GM19372 (cell line): Measurements from ENCODE around the gene ZBTB7C.
"Not testable (repeated sequence)": the region's sequence is repeated elsewhere in the genome, so short reads cannot be mapped to it uniquely, and the experiment has no call there.

ENCODE experiments used
- ATAC-seq: cut with Tn5 transposase; IDR thresholded peaks from one replicate; pipeline ENCODE4 v1.9.1; 2021; ENCODE audit warnings: mild to moderate bottlenecking, low read depth, moderate library complexity; ENCODE audit not compliant: unreplicated experiment

The ZBTB7C gene

DNA sequence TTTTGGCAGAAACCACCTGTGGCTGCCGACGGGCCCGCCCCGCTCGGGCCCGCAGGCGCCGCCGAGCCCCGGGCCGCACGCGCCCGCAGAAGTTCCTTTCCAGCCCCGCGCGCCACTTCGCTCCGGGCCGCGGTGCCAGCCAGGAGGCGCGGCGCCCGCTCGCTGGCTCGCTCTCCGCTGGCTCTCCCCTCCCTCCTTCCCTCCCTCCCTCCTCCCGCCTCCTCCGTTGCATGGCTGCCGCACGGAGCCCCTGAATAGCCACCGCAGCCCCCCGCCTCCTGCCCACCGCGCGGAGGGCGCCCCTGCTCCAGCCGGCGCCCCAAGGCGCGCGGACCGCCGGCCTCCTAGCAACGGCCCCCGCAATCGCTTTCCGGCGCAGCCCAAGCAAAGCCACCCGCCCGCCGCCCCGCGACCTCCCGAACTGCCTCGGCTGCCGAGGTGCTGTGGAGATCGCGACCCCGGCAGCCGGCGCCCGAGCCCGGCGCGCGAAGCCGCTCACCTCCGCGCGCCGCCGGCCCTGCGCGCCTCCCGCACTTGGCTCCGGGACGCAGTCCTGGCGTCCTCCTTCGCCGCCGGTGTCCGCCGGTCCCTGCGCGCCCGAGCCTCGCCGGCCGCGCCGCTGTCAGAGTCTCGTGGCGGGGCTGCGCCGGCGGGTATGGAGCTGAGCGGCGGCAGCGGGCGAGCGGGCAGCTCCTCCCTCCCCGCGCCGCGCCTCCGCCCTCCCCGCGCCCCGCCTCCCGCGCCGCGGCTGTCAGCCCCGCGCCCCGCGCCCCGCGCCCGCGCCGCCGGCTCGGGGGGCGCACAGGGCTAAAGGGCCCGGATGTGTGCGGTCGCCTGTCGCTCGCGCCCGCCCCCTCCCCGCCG lies at the start of gene ZBTB7C:
Gene ZBTB7C (minus strand): TSS at position 657 of the 864 bp plus-strand sequence.
- ATAC-seq = no peak

DNA sequence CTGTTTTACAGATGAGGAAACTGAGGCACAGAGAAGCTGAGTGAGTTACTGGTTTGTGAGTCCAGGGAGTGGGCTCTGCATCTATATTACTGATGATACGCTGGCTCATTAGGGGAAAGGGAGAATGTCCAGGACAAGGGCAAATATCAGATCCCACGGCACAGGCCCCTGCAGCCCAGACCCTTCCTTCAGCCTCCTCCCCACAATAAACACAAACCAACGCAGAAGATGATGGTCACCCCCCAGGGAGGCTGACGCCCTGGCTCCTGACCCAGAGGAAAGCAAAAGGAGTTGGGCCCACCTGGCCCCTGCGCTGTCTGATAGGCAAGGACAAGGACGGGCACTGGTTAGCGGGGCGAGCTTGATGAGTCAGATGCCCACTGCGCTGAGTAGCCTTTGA lies 47.7 kb upstream of the ZBTB7C start:
- no peak for ATAC-seq

DNA sequence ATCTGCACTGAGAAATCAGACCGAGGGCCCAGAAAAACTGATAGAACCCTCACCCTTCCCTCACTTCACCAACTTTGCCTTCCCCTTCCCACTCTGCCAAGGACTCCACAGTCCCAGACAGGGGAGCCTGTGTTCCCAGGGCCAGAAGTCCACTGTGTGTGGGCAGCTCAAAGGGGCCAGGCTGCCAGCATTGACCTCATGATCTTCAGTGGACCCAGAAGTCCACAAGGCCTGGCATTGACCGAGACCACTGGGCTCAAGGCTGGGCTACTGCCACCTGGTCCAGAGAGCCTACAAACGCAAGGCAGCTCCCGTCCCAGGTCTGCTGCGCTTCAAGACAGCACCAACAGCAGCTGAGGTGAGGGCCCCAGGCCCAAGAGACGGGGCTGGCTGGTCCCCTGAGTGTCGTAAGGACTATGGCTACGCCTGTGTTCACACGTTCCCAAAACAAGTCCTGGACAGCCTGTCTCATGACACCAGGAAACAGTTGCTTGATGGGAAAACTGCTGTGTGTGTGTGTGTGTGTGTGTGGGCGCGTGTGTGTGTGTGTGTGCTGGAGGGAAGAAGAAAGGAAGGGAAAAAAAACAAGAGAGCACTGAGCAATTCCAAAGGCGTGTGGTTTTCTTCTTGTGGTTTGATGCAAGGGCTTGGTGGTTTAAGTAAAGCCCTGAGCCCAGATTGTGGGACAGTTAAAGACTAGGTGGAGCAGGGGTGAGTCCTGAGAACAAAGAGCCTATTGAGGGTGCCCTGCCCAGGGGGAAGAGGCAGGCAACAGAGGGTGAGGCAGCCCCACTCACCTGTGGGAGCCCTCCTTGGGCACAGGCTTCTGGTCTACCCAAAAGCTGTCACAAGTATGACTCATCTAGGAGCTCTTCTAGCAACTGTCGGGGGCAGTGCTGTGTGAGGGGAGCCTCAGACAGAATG lies 46.6 kb upstream of the ZBTB7C start:
- ATAC-seq = no peak

DNA sequence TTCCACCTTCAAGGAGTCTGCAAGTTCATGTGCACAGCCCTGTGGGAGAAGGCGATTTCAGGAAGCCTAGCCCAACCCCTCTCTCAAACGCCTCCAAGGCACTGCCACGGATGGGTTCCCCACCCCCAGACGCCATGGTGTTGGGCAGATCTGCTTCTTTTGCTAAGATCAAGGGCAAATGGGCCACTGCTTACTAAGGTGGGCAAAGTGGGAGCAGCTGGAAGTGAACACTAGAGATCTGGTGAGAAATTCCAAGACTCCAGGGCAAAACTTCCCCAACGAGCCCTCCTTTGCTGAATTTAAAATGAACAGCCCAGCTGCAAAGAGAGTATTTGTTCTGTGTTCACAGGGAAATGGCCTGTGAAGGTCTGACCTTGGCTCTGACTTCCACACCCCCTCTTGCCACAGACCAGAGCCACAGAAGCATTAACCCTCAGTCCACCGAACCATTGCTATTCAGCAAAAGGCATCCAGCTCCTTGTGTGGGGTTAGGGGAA lies 45.1 kb upstream of the ZBTB7C start:
- no peak for ATAC-seq

DNA sequence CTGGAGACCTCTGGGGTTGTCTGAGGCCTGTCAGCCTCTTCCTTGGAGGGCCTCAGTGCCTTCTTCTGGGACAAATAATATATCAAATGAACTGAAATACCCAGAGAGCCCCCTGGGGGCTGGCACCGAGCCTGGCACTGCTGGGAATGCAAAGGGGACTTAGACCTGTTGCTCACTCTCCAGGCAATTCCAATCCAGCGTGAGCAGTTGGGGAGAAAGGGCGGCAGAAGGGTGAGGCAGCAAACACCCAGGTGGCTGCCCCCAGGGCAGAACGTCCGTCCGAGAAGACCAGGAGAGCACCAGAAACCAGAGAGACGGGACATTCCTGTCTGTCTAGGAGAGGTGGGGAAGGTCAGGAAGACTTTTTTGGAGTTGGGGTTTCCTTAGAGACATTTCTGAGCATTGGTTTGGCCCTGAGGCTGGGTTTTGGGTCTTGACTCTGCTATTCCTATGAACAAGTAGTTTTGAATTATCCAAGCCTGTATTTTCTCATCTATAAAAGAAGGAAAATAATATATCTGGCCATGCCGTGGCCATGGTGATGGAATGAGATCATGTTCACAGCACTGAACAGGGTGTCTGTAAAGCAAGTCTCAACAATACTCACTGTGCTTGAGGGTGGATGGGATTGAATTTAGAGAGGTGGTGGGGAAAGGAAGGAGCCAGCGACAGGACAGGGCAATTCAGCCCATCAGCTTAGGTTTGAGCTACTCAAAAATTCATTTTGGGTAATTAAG lies 44.3 kb upstream of the ZBTB7C start:
- no peak for ATAC-seq

DNA sequence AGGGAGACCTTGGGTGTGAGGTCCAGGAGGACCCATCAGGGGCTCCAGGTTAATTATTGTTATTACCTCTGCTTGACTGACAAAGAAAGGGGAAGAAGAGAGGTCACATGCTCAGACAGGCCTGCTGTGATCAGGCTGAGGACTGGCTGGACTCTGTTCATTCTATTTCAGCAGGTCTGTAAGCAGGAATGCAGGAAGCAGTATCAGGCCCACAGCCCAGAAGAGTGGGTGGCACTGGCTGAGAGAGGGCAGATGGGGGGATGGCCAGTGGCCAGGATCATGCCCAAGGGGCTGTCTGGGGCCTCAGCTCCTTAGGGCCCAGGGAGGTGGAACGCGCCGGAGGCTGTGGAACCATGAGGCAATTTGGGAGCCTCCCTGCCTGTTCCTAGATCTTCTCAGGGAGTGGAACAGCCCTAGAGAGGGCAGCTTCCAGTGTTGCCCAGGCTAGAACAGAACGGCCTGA lies 43.7 kb upstream of the ZBTB7C start:
- no peak for ATAC-seq

DNA sequence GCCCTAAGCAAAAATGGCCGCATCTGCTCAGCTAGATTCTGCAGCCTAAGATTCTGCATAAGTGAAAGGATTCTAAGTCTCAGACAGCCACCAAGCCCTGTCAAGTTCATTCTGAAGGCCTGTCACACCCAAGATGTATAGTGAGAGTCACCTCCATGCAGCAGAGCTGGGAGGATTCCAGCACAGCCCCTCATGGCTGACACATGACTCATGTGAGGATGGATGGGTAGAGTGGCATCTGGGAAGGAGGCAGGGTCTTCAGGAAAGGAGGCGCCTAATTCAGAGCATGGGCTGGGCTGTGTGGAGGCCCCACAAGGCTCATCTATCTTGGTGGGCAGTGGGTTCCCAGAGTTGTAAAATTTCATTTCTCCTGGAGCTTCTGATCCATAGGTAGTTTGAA lies 41.5 kb upstream of the ZBTB7C start:
- ATAC-seq = no peak

DNA sequence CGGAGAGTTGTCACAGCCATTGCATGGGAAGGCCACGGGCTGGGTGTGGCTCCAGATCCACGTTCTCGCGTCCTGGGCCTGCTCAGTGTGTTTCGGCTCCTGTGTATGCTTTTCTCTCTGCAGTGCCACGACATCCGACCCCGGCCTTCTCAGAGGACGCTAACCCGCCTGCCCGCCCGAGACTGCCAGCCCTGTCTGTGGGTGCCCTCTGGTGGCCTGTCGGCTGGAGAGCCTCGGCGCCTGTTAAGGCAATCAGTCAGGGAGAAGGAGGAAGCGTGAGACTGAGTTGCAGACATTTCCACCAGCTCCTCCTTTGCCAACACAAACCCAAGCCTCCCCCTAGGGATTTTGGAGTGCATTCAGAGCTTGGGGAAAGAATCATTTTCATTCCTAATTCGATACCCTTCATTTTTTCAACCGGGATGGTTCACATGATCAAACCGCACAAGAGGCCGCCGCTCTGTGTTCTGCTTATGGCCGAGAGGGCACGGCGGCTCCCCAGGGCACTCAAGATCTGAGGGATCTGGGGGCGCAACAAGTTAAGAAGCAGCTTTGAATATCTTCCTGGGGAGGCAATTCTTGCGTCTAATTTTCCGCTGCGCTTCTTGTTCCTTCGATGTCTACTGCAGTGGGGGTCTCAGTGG lies 37.5 kb upstream of the ZBTB7C start:
- peak; percentile 60 for ATAC-seq

DNA sequence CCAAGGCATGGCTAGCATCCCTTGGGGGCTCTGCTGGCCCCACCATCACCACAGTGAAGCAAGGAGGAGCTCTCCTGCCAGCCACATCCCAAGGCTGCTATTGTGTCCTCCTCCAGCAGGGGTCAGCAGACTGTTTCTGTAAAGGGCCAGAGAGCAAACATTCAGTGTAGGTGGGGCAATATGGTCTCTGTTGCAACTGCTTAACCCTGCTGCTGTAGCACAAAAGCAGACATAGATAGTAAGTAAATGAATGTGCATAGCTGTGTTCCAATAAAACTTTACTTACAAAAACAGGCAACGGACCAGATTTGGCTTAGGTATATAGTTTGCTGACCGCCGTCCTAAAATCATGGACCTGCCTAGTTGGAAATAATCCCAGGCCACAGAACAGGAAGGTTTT lies 36.4 kb upstream of the ZBTB7C start:
- peak; percentile 75 for ATAC-seq

DNA sequence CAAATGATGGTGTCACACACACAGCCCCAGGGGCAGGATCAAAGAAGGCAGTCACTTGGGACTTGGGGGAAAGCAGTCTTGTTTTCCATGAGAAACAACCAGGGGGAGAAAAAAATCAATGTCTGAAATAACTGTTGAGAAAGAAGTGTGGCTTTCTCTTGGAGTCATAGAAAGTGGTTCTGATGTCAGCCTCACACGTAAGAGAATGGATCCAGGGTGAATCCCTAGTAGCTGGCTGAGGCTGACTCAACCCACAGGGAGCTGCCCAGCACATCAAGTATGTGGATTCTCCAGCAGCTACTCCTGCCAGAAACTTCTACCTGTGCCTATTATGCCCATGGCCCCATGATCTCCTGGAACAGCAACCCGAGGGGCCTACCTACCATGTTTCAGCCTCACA lies 33.6 kb upstream of the ZBTB7C start:
- no peak for ATAC-seq

DNA sequence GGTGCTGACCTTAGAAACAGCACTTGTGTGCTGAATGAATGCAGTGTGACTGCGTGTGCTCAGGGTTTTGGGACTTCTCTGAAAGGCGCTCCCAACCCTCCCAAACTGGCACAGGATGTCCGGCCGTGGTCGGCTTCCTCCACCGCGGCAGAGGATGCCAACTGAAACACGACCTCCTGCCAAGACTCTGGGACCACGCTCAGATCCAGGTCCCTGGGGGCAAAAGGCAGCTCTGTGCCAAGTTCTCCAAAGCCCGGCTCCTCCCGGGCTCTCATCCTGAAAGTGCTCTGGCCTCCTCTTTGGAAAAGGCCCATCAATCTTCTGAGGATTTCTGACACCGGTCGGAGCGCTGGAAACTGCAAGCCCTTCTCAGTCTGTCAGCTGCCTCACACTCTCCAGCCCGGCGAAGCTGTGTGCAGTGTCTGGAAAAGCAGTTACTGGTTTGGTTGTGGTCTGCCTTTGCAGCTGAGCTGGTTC lies 32.3 kb upstream of the ZBTB7C start:
- no peak for ATAC-seq

DNA sequence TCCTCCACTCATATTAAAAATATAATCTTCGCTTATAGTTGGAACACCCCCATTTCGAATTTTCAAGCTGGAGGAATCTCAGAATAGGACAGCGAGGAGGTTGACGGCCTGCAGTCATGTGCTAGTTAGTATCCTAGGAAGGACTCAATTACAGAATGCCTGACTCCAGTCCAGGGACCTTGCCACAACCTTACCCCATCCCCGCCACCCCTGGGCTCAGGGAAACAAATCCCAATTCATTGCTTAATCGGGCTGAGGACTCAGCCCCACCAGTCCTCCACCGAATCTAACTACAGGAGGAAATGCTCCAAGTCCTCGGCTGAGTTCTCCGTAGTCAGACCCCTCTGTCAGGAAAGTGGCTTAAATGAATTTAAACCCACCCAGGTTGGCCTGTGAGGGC lies 31.7 kb upstream of the ZBTB7C start:
- no peak for ATAC-seq

DNA sequence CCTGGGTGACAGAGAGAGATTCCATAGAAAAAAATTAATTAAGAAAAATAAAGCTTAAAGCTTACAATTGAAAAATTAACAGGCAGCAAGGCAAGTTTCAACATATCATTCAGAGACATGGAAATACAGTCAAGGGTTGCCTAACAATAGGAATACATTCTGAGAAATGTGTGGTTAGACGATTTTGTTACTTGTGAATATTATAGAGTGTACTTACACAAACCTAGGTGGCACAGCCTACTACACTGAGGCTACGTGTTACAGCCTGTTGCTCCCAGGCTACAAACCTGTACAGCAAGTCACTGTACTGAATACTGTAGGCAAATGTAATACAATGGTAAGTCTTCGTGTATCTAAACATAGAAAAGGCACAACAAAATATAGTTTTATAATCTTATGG lies 27.7 kb upstream of the ZBTB7C start:
- no peak for ATAC-seq

DNA sequence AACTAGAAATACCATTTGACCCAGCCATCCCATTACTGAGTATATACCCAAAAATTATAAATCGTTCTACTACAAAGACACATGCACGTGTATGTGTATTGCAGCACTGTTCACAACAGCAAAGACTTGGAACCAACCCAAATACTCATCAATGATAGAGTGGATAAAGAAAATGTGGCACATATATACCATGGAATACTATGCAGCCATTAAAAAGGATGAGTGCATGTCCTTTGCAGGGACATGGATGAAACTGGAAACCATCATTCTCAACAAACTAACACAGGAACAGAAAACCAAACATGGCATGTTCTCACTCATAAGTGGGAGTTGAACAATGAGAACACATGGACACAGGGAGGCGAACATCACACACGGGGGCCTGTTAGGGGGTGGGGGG lies 25.2 kb upstream of the ZBTB7C start:
- not testable (repeated sequence) for ATAC-seq

DNA sequence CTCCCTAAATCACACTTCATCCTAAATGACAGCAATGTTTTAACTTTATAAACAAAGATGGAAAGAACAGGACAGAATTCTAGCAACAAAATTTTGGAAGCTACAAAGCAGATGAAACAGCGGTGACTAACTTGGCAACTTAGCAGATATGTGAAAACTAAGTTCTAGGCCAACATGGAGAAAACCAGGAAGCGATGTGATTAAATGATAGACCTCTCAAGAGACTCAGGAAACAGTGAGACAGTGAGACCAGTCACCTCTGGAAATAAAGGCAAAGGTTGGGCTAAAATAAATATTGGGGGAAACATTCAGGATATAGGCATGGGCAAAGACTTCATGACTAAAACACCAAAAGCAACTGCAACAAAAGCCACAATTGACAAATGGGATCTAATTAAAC lies 24.4 kb upstream of the ZBTB7C start:
- ATAC-seq = no peak

DNA sequence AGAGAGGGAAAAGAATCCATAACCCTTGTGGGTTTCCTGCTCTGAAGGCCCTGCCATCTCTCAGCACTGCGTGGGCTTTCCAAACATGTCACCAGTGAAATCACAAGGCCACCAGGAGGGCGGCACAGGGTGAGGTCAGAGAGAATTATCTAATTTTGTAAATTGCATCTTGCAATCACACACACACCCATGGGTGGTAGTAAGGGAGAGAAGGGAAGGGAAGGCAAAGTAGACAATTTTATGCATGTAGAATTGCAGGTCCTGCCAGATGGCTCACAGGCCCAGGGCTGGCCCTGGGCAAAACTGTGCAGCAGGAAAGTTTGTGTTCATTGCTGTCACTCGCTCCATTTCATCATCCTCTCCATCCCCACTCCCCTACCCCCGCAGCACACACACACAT lies 21.0 kb upstream of the ZBTB7C start:
- ATAC-seq = no peak

DNA sequence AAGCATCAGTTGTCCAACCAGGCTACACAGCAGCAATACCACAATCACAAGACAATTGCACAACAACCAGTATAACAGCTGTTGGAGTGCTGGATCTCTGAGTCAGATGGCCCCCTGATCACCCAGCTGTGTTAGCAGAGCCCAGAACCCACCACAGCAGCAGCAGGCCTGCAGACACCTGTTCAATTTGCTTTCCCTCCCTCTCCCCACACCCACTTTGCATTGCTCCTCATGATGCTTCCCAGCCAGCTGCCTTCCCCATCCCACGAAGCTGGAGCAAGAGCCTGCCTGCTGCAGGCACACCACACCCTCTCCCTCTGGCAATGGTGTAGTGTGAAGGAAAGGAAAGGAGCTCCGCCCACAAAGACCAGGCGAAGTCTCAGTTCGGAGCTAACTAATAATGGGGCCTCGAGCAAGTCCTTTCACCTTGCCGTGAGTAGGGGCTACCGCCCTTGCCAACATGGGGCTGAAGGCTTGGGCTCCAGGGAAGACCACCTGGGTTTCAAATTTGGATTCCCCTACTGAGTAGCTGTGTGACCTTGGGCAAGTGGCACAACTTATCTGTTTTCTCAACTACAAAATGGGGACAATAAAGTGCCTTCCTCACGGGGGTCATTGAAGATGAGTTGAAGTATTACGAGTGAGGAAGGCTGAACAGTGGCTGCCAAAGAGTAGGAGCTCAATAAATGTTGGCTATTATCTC lies 19.4 kb upstream of the ZBTB7C start:
- no peak for ATAC-seq

DNA sequence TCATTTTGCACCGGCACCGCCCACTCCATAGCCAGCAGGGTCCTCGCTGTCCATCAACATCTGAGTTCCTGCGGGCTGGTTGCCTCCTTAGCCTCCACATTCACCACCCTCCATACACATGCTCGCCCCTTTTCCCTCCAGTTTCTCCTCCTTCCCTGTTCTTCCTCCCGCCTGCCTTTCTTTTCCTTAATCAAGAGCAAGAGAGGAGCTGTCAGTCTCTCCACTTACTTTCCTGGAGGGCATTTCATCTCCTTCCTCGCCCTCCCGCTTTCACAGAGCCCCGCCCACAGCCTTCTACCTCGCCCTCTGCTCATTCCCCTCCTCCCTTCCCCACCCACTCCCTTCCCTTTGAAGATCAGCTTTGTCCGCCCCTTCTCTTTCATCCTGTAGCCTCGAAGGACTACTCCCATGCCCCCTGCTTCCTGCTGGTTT lies 13.8 kb upstream of the ZBTB7C start:
- no peak for ATAC-seq

DNA sequence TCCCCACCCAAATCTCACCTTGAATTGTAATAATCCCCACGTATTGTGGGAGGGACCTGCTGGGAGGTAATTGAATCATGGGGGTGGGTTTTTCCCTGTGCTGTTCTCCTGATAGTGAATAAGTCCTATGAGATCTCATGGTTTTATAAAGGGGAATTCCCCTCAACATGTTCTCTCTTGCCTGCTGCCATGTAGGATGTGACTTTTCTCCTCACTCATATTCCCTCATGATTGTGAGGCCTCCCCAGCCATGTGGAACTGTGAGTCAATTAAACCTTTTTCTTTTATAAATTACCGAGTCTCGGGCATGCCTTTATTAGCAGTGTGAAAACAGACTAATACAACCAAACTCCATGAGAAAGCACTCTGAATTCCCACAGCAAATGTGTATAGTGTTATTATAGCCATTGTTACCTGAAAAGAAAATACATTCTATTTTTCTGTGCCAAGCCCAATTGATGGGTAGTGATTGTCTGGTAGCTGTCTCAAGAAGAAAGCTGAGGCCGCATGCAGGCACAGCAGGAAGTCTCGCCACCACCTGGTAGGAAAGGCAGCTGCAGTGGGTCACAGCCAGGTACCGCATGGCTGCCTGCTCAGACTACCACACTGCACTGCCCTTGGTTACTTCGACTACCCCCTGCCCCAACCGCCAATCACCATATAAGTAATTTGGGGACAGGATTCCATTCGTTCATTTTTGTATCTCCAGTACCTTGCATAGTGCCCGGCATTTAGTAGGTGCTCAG lies 10.3 kb upstream of the ZBTB7C start:
- ATAC-seq = no peak
